Hematopoietic multipotent progenitor cell treated with erythropoietin and hydrocortisone succinate and interleukin-3 and kit ligand, for 6 days (in vitro differentiated cells): Measurements from ENCODE around the gene SP2.
"Not testable (repeated sequence)": the region's sequence is repeated elsewhere in the genome, so short reads cannot be mapped to it uniquely, and the experiment has no call there.

ENCODE experiments used
- DNase-seq: peaks from one replicate; pipeline ENCODE4 v3.0.0-alpha.2; 2015

SP2 gene

GRCh38 chr17:47924785-47925677 lies 29.0 kb downstream of the SP2 start:
- no peak for DNase-seq

DNA sequence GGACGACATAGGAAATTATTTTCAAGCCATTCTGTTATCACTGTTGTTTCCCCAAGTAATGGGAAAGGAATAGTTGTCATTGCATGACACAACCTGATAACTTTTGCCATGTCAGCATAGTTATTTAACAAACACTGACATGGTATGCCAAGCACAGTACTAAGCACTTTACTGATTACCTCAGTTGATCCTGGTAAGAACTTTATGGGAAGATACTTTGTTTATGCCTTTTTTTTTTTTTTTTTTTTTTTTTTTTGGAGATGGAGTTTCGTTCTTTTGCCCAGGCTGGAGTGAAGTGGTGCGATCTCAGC lies 29.6 kb downstream of the SP2 start:
- DNase-seq, result no peak

DNA sequence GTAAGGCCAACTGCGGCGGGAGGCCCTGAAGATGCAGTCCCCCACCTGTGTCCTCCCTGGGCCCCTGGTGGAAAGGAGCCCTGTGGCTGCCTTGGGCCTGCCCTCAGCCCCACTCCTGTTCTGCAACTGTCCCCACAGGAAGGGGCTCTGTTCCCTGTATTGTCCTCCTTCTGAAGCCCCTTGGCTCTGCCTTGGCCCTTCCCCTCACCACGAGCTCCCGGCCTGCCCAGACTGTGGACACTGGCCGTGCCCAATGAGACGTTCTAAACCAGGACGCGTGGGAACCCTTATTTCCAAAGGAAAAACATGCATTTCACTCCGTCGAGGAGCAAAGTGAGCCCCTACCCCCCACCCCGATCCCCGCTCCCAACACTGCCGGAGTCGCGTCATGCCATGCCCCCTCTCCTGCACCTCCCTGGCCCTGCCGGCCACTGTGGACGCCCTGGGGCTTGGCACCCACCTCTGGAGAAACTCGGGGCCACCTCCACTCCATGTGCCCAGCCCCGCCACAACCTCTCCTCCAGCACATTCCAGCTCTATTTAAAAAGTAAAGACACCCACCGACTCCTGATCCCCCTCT lies 31.9 kb downstream of the SP2 start:
- DNase-seq, result no peak

- DNase-seq, result no peak
These were observed 32.4 kb downstream of the SP2 start for GRCh38 chr17:47928415-47928814.

- DNase-seq, result no peak
These were observed 33.4 kb downstream of the SP2 start for GRCh38 chr17:47929218-47930000.

GRCh38 chr17:47931848-47932247 lies 35.8 kb downstream of the SP2 start:
- DNase-seq, result no peak

DNA sequence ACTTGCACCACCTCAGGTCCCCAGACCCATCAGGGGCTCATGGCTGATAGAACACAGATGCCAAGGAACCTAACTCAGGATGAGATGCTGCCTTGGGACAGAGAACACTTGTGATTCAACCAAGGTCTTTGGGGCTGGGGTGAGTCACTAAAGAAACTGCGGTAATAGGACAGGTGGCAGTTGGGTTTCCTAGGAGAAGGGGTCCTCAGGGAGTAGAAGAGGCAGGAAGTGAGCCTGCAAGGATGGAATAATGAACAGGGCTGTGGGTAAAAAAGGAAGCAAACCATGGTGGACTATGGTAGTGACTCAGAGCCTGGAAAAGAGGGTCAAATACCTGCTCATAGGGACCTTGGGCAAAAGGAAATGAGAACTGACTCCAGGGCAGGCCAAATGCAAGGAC lies 38.8 kb downstream of the SP2 start:
- DNase-seq, result no peak

DNA sequence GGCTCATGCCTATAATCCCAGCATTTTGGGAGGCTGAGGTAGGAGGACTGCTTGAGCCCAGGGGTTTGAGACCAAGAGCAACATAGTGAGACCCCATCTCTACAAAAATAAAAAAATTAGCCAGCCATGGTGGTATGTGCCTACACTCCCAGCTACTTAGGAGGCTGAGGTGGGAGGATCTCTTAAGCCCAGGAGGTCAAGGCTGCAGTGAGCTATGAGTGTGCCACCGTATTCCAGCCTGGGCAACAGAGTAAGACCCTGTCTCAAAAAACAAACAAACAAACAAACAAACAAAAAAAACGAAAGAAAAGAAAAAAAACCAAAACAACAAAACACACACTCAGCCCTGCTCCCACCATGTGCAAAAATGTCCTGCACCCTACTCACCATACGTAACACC lies 39.4 kb downstream of the SP2 start:
- not testable (repeated sequence) for DNase-seq

GRCh38 chr17:47935961-47936360 lies 39.9 kb downstream of the SP2 start:
- DNase-seq, result peak; percentile 99

DNA sequence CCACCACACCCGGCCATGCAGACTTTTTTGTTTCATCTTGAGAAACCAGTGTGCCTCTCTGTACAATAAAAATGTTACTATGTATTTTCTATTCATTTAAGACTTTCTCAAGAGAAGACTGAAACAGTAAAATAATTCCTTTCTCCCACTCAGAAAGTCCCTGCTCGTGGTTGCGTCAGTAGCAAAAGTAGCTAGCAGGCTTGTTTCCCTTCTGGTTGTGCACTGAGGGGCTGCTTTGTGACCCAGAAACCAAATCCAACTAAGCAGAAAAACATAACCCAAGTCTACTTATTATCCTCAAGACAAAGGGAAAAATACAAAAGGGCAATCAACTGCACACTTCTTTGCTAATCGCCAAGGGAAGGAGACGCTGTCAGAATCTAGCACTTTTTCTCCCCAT lies 41.9 kb downstream of the SP2 start:
- DNase-seq, result no peak

- DNase-seq, result peak; percentile 100
These were observed 45.4 kb downstream of the SP2 start, which contains the start of gene PNPO for GRCh38 chr17:47941246-47942095. Gene PNPO (plus strand): TSS chr17:47941571. CDS start chr17:47941676, 105 bp downstream.

DNA sequence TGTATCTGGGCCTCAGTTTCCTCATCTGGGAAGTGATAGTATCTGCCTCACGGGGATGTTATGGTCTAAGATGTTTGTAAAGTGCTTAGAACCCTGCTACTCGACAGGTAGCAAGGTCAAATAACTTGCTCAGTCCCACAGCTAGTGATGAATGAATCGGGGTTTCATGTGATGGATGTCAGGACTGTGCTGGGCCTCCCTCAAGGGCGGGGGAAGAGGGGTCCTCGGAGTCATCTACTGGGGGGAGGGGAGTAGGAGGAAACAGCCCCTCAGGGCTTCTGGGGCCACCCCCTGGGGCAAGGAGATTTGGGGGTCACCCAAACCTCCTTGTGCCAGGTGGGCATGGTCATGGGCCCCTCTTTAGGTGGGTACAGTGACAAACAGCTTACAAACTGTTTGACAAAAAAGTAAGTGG lies 46.1 kb downstream of the SP2 start:
- no peak for DNase-seq

DNA sequence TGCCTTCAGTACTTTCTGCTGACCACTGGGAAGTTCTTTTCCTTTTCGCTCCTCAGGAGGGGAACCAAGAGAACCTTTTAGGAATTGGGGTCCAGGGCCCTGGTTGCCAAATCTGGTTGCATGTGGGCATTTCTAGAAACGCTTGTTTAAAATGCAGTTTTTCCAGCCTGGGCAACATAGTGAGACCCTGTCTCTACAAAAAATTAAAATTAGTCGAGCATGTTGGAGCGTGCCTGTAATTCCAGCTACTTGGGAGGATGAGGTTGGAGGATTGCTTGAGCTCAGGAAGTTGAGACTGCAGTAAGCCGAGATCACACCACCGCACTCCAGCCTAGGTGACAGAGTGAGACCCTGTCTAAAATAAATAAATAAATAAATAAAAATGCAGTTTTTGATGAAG lies 46.5 kb downstream of the SP2 start:
- no peak for DNase-seq

DNA sequence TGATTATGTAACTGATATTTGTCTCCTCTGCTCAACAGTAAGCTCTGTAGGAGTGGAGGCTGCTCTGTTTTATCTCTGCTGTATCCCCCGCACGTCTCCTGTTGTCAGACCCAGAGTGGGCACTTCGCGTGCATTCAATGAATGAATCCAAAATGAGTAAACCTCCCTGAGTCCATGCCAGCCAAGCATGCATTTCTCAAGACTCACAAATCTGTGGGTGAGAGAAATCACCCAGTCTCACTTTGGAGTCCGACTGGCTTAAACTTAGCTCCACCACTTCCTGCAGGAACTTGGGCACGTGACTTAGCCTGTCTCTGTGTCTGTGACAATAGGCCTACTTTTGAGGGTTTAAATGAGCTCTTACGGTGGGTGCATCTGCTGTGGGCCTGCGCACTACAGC lies 49.0 kb downstream of the SP2 start:
- DNase-seq, result no peak

GRCh38 chr17:47945529-47946508 lies 49.8 kb downstream of the SP2 start:
- no peak for DNase-seq

DNA sequence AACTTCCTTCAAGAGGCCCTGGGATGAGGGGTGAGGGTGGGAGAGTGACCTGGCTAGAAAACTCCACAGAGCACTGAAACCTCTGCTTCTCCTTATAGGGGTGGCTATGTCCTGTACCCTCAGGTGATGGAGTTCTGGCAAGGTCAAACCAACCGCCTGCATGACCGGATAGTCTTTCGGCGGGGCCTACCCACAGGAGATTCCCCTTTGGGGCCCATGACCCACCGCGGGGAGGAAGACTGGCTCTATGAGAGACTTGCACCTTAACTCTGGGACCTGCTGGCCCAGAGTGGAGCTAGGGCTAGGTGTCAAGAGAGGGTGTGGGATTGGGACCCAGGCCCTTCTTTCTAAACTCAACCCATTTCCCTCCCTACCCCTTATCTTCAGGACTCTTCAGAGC lies 50.5 kb downstream of the SP2 start:
- no peak for DNase-seq

- DNase-seq, result peak; percentile 93
These were observed 50.9 kb downstream of the SP2 start for GRCh38 chr17:47946929-47947397.

DNA sequence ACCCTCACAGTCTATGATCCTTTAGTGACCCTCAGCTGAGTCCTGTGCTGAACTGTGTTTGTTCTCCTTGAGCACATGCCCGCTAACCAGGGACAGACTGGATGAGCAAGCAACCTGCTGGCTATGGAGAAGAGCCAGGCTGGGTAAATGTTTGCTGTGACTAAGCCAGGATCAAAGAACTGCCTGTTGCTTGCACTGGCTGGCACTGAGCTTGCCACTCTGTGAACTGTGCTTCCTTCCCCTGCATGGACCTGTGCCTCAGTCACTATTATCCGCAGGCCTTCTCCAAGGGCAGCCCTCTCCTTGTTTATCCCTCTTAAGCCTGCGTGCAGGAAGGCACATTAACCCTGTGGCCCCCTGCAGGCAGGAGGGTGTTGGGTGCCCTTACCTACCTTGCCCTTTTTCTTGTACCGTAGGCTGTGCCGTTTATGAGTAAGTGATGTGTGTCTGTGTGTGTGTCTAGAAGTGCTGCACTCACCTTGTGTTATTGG lies 52.7 kb downstream of the SP2 start:
- no peak for DNase-seq

GRCh38 chr17:47949197-47949759 lies 53.2 kb downstream of the SP2 start:
- DNase-seq, result peak; percentile 93

DNA sequence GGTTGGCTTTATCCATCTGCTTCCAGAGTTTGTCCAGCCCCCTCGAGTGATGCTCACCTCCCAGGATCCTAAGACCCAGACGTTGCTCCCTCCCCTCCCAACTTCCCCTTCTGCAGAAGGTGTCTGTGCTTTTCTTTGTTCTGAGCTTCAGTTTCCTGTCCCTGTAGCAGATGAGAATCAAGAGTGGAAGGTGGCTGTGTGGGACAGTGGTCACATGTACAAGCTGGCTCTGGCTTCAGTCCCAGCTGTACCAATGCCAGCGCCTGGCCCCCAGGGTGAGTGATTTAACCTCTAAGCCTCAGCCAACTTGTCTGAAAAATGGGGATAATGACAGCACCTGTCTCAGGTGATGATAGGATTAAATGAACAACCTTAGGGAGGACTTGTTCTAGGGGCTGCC lies 53.9 kb downstream of the SP2 start:
- DNase-seq, result no peak

- no peak for DNase-seq
These were observed 54.4 kb downstream of the SP2 start for GRCh38 chr17:47950448-47950847.
